Right lobe of liver (tissue), 4 donors: ENCODE measurements around the gene A2M.
"Not testable (repeated sequence)": the region's sequence is repeated elsewhere in the genome, so short reads cannot be mapped to it uniquely, and the experiment has no call there.

ENCODE experiments used
- CTCF ChIP-seq, 4 donors: fragments of 200-600 bp in 3 of 4; fragments of 450-650 bp in 1 of 4; IDR thresholded peaks; one replicate each; pipeline versions ENCODE4 v1.5.1 to v1.8.0; 2016 to 2022; ENCODE audit warnings: antibody characterized with exemption in 4 of 4, mild to moderate bottlenecking in 2 of 4
- POLR2A ChIP-seq: fragments of 450-650 bp; IDR thresholded peaks from one replicate; pipeline ENCODE4 v1.6.1; 2017; ENCODE audit warnings: antibody characterized with exemption, mild to moderate bottlenecking
- donor health status: DM: no; HTN: no; CAD: no.
- donor health status: DM: no; HTN: no; CAD: no.
- donor health status: DM: no; HTN: yes; CAD: no.

- not testable (repeated sequence) for TF ChIP-seq POLR2A; CTCF (IDR thresholded peaks at IDR 0.05)
These were observed 24.0 kb upstream of the A2M start for GRCh38 chr12:9139588-9140290.
